ENCODE measurements around the gene OR5AP2.

- TF ChIP-seq POLR2A (IDR thresholded peaks at IDR 0.05), result no peak
- no peak for TF ChIP-seq CTCF (IDR thresholded peaks at IDR 0.05)
- TF ChIP-seq POLR2AphosphoS5 (IDR thresholded peaks at IDR 0.05), result no peak
These were observed 28.7 kb upstream of the OR5AP2 start for GRCh38 chr11:56670984-56671383.
